Inferior parietal cortex (tissue), 1 donor: ENCODE results near the gene DYNLL1.
"Not testable (repeated sequence)": the region's sequence is repeated elsewhere in the genome, so short reads cannot be mapped to it uniquely, and the experiment has no call there.

Experiments
- DNase-seq: peaks from one replicate; pipeline ENCODE4 v3.0.0-alpha.2; 2016; ENCODE audit errors: extremely low spot score

Gene DYNLL1

DNA sequence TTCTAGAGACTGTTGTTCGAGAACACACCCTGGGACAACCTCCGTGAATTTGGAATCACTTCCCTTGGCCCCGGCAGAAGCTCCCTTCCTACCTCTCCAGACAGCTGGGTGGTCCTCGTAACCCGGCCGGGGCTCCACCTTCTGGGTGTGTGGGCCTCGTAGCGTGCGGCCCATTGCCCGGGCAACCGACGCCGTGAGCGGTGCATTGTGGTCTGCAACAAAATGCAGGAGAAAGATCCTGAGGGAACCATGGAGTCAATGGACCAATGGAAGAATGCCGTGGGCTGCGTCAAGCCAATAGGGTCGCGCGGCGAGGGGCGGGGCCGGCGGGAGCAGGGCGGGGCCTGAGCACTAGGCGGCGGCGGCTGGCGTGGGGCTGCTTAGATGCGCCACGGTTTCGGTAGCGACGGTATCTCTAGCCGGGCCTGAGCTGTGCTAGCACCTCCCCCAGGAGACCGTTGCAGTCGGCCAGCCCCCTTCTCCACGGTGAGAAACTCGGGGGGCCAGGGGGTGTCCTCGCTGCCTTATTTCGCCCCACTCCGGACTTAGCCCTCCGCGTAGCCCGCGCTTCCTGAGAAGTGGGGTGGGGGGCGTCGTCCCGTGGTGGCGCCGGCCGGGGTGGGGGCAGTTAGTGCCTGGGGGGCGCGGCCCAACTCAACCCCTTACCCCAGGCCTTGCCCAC is at the start of gene DYNLL1:
TSS of gene DYNLL1 (plus strand) at position 383 of the 682 bp plus-strand sequence. CDS start 309 bp downstream, outside the sequence.
- peak; percentile 94 for DNase-seq

DNA sequence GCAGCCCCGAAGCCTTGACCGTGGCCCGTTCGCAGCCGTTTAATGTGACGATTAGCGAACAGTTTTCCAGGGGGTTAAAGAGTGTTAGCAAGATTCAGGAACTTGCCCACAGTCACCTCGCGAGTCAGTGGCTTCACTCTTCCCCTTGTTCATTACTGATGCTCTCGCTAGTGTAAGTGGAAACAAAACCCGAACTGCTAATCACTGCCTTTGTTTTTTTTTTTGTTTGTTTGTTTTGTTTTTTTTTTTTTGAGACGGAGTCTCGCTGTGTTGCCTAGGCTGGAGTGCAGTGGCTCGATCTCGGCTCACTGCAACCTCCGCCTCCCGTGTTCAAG is 49.1 kb upstream of the DYNLL1 start:
- DNase-seq: not testable (repeated sequence)

- no peak for DNase-seq
Observed at GRCh38 chr12:120447992-120448391, 47.9 kb upstream of the DYNLL1 start.

DNA sequence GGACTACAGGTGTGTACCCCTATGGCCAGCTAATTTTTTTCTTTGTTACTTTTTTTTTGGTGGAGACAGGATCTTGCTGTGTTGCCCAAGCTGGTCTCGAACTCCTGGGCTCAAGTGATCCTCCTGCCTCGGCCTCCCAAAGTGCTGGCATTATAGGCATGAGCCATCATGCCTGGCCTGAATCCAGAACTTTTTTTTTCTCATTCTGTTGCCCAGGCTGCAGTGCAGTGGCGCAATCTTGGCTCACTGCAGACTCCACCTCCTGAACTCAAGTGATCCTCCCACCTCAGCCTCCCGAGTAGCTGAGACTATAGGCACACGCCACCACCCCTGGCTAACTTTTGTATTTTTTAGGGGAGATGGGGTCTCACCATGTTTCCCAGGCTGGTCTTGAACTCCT is 43.4 kb upstream of the DYNLL1 start:
- not testable (repeated sequence) for DNase-seq

DNA sequence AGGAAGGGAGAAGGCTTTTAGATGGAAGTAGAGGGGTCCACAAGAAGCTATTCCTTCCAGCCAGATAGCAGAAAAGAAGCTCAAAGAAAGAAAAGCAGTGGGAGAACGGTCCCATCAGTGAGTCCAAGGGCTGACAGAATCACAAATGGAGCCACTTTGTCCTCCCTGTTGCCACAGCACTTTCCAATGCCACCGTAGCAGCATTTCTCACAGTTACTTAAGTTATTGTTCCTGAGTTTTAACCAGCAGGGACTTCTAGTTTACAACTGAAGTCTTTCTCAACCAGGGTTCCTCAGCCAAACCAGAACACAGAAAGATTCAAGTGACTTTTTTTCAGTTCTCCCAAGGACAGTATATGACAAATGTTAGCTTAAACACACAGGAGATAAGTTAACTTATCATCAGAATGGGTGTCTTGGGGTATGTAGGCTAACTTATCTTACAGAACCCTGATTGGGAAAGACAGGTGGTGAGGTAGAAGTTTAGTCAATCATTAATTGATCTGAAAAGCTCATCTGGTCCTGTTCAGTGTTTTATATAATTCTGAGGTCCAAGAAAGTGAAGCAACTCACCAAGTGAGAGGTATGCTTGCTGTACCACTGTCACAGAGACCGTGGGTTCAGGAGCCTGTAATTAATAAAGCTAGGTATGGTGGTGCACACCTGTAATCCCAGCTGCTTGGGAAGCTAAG is 42.7 kb upstream of the DYNLL1 start:
- no peak for DNase-seq

DNA sequence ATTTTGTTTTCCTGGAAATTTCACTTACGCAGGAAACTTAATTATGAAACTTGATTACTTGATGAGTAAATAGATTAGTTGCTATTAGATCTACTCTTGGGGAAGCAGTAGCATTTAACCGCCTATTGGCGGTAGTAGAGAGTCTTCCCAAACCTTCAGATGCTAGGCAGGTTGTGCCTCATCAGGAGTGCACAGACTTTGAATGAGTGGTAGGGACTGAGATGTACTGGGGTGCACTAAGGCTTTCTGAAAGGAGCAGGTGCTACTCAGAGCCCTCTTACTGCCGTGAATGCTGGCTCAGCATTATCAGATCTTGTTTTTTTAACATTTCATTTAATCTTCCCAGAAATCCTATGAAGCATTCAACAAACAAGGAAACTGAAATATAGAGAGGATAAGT is 41.9 kb upstream of the DYNLL1 start:
- DNase-seq: no peak

DNA sequence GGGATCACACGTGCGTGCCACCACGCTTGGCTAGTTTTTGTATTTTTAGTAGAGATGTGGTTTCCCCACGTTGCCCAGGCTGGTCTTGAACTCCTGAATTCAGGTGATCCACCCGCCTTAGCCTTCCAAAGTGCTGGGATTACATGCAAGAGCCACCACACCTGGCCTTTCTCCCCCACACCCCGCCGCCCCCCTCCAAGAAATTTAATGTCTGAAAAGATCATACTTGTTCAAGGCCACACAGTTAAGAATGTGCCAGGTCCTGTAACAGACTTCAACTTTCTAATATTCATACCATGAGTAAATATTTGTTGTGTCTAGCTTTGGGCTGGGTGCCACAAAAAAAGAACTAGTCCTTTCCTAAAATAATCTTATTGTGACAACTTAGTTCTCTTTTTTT is 40.6 kb upstream of the DYNLL1 start:
- DNase-seq: no peak

GRCh38 chr12:120457133-120457532 is 38.8 kb upstream of the DYNLL1 start:
- DNase-seq: no peak

GRCh38 chr12:120460157-120460556 is 35.8 kb upstream of the DYNLL1 start:
- no peak for DNase-seq

DNA sequence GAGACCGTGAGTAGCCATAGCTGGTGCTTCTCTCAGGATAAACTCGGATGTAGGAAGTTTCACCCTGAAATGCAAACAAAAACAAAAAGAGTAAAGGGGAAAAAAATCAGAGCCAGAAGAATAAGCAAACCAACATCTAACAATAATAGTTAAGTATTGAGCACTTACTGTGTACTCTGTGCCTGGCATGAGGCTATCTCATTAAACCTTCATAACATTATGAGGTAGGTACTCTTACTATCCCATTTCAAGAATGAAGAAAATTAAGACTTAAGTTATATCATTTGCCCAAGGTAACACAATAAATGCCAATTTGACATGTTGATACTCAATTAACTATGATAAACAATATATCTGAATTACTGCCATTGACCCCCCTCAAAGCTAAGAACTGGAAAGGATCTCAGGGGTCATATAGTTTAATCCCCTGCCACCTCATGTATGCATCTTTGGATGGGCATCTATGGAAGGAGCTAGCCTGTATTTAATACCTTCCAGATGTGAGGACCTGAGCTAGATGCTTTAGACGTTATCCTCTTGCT is 33.7 kb upstream of the DYNLL1 start:
- DNase-seq: no peak

DNA sequence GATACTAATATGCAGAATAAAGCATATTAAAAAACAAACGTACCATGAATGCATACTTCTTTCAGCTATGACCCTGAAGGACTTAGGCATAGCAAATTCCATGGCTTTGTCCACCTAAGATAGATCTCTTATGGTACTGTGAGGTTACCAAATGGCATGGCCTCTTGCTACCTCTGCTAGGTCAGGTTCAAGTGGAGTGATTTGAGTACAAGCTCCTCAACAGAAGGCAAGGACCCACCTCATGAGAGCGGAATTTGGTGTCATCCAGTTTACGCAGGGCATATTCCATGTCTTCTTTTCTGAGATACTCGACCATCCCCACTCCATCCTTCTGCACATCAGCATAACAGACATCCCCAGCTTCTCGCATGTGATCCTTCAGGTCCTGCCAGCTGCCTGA is 32.2 kb upstream of the DYNLL1 start:
- DNase-seq: no peak

- no peak for DNase-seq
Observed at GRCh38 chr12:120465756-120466155, 30.2 kb upstream of the DYNLL1 start.

DNA sequence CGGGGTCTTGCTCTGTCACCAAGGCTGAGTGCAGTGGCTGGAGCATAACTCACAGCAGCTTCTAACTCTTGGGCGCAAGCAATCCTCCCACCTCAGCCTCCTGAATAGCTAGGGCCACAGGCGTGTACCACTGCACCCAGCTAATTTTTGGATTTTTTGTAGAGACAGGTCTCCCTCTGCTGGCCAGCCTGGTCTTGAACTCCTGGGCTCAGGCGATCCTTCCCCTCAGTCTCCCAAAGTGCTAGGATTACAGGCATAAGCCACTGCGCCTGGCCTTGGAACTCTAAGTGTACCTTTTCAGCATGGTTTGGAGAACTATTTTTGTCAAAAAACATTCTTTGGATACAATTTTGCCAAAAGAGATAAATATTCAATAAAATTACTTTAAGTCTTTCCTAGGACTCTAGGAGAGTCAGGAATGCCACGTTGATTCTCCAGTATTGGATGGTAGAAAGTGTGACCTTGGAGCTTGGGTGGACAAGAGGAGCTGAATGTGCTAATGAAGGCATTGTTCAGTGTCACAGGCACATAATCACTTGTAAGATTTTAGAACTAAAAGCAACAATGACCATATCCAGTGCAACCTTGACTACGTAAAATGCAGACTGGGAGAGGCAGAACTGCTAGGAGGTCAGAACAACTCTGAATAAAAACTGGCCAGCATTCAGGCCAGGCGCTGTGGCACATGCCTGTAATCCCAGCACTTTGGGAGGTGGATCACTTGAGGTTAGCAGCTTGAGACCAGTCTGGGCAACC is 29.2 kb upstream of the DYNLL1 start:
- DNase-seq: no peak

GRCh38 chr12:120467439-120467838 is 28.5 kb upstream of the DYNLL1 start:
- no peak for DNase-seq

DNA sequence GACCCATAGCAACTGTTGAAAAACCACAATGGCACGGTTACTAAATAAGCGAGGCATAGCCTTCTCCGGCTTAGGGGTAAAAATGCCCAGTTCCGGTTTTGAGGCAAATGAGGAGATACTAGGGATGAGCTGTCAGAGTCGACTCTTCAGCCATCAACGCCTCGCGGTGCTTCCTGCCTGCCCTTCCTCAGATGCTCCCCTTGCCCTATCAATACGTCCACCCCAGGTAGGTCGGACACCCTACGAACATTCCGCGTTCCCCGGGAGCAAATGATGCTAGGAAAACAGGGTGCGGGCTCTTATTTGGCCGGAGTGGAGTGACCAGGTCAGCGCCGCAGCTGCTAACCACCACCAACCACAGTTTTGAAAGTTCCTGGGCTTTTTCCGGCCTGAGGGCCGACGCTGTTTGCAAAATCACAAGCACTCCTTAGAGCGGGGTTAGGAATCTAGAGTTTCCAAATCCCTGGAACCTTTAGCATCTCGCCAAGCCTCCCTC is 27.5 kb upstream of the DYNLL1 start:
- DNase-seq: no peak

DNA sequence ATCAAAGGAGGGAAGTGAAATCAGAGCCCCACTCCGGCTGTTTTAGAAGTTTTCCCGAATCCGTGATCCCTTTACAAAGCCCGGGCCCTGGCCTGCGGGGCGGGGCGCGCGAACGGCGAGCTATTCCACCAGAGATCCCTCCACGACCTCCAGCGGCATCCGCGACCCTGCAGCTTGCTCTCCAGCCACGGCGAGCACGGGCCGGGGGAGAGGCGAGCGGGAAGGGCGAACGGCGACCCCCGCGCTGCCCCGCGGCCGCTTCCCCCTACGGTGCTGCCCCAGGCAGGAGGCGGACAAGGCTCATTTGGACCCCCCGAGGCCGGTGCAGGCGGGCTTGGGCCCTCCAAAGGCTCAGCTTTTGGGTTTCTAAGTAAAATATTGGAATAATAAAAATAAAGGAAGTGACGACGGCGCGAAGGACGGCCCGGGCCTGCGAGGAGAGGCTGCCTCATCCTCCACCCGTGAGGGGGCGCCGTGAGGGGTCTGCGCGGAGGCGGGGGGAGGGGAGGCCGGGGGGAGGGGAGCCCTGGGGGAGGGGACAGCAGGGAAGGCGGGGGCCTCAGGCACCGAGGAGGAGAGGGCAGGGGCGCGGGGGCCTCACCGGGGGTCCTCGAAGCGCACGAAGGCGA is 27.0 kb upstream of the DYNLL1 start:
- DNase-seq: no peak

GRCh38 chr12:120469450-120470149 is 26.3 kb upstream of the DYNLL1 start, which contains the start of gene SRSF9:
SRSF9 (minus strand) TSS chr12:120469748; CDS start chr12:120469609, 139 bp downstream.
- peak; percentile 98 for DNase-seq

GRCh38 chr12:120470150-120470784 is 25.6 kb upstream of the DYNLL1 start:
- no peak for DNase-seq

GRCh38 chr12:120472521-120472920 is 23.4 kb upstream of the DYNLL1 start:
- DNase-seq: no peak

DNA sequence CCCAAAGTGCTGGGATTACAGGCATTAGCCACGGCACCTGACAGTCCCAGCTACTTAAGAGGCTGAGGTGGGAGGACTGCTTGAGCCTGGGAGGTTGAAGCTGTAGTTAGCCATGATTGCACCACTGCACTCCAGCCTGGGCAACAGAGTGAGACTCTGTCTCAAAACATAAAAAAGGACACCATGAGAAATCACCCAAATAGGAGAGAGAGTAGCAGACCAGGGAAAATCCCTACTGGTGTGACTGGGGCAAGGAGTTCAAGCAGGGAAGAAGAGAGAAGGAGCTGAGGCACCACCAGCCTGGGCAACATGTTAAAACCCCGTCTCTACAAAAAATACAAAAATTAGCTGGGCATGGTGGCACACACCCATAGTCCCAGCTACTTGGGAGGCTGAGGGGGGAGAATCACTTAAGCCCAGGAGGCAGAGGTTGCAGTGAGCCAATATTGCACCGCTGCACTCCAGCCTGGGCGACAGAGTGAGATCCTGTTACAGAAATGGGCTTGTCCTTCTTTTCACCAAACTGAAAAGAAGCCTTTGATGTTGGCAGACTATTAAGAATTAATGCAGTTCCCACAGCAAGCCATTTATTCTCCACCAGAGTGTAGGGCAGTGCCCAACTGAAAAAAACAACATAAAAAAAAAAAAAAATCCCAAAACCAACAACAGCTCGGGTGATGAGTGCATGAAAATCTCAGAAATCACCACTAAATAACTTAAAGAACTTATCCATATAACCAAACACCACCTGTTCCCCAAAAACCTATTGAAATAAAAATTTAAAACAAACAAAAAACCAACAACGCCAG is 21.9 kb upstream of the DYNLL1 start:
- DNase-seq: no peak
